Fibroblast of mammary gland (primary cell): ENCODE measurements around the gene SYNE1.

Experiments used
- DNase-seq: peaks from one replicate; pipeline ENCODE4 v3.0.0-alpha.2; 2010; ENCODE audit warnings: low read depth
- H3K4me3 ChIP-seq: 2 replicates; pipeline ENCODE4 v1.5.1; 2011; ENCODE audit warnings: low read depth, mild to moderate bottlenecking, low read length, moderate library complexity; ENCODE audit not compliant: control insufficient read depth
- TF ChIP-seq, protein P1 (sequence below): conservative IDR thresholded peaks from 2 replicates; pipeline ENCODE4 v1.5.1; 2011; ENCODE audit warnings: low read depth, low read length, inconsistent platforms; ENCODE audit not compliant: control insufficient read depth, insufficient read depth

The SYNE1 gene

DNA sequence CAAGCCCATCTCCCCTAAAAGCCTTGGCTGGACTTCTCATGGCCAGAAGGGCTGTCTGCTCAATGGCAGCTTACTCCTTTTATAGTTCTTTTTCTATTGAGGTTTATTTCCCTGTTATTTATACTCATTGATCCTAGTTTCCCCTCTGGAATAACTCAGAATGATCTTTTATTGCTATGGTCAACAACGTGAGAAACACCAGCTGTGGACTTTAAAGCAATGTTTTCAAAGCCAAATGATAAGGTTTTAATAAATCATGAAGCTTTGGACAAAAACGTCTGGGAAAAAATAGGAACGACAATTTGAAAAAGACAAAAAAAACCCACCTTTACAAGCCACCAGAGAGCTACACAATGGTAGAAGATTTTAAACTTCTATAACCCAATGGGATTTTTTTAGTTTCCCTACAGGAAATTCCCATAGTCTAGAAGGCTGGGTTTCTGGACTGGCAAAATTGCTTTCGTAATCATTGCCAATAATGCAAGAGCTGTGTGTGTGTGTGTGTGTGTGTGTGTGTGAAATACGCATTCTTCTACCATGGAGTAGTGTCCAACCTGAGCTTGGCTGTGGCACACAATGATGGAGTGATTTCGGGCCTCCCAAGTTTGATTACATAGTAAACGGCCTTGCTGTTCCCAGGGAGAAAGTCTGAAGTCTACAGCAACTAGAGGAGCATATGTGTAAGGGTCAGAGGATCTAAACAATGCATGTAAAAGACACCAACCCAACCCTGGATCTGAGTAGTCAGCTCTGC, 396.0 kb downstream of the SYNE1 start:
- TF ChIP-seq, protein P1, sequence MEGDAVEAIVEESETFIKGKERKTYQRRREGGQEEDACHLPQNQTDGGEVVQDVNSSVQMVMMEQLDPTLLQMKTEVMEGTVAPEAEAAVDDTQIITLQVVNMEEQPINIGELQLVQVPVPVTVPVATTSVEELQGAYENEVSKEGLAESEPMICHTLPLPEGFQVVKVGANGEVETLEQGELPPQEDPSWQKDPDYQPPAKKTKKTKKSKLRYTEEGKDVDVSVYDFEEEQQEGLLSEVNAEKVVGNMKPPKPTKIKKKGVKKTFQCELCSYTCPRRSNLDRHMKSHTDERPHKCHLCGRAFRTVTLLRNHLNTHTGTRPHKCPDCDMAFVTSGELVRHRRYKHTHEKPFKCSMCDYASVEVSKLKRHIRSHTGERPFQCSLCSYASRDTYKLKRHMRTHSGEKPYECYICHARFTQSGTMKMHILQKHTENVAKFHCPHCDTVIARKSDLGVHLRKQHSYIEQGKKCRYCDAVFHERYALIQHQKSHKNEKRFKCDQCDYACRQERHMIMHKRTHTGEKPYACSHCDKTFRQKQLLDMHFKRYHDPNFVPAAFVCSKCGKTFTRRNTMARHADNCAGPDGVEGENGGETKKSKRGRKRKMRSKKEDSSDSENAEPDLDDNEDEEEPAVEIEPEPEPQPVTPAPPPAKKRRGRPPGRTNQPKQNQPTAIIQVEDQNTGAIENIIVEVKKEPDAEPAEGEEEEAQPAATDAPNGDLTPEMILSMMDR, result no peak
- no peak overlapping the region for H3K4me3 ChIP-seq
- no peak for DNase-seq

DNA sequence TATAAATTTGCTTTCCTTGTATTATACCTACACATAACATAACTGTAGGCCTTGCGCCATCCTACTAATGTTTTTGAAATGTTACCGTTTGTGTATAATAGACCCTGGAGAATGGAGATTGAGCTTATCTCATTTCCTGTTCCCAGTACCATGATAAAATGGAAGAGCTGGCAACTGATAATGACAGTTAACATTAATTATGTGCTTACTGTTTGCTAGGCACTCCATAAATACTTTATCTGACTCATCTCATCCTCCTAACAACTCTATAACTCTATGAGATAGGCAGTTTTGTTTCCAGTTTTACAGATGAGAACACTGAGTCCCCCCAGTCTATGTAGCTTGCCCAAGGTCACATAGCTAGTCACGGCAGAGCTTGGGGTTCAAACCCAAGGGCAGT, 396.7 kb downstream of the SYNE1 start:
- TF ChIP-seq, protein P1, result no peak
- DNase-seq, result no peak
- H3K4me3 ChIP-seq, result no peak overlapping the region

DNA sequence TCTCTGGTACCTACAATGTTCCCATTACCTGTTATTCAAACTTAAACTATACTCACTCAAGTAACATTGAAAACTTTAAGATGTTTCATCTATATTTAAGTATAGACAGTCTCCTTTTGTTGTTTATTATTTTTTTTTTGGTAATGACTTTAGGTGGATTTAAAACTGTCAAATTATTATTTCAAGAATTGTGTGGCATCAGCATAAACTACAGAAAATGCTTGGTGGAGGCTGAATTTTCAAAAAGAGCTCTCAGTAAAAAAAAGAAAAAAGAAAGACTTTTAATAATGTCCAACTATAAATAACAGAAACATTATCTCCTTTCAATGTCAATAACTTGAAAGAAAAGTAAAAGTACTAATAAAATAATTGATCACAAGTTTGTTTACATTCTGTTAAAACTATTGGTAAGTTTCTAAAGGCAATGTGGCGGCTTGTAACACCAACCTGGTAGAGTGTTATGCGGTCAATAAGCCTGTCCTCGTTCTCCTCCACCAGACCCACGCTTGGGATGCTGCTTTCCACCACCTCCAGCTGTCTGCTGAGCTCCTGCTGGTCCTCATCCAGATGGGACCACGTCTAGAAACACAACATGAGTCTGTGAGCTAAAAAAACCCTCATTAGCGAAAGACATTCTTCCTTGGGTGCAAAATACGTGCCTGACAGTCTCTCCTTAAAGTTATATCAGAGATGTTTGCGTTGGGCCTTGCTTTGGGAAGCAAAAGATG, 400.6 kb downstream of the SYNE1 start:
- DNase-seq, result no peak
- H3K4me3 ChIP-seq, result no peak overlapping the region
- TF ChIP-seq, protein P1, result no peak

DNA sequence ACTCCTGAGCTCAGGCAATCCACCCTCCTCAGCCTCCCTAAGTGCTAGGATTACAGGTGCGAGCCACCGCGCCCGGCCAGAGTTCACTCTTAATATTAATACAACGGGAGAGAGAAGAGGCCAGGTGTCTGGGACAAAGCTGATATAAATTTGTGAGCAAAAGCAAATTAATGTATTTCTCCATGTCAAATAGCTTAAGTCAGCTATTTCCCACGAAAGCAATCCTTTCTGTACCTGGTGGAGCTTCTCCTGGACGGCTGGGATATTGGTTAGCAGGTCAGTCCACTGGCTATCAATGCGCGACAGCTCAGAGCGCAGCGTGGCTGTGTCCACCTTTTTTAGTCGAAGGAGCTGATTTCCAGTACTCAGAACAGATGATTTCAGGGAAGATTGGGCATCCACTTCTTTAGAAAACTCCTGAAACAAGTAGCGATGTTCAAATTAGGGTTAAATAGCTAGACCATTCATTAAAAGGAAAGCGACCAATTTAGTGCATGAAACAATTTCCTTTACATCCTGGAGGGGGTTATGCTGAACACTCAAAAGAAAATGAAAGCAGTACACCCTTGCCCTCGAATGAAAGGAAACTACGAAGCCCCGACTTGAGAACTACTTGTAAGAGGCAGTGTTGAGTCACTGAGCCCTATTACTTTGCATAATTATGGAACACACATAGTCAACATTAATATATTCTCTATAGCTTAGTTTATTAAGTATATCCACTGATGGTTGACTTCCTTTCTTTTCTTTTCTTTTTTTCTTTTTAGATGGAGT, 403.4 kb downstream of the SYNE1 start:
- DNase-seq, result no peak
- no peak overlapping the region for H3K4me3 ChIP-seq

DNA sequence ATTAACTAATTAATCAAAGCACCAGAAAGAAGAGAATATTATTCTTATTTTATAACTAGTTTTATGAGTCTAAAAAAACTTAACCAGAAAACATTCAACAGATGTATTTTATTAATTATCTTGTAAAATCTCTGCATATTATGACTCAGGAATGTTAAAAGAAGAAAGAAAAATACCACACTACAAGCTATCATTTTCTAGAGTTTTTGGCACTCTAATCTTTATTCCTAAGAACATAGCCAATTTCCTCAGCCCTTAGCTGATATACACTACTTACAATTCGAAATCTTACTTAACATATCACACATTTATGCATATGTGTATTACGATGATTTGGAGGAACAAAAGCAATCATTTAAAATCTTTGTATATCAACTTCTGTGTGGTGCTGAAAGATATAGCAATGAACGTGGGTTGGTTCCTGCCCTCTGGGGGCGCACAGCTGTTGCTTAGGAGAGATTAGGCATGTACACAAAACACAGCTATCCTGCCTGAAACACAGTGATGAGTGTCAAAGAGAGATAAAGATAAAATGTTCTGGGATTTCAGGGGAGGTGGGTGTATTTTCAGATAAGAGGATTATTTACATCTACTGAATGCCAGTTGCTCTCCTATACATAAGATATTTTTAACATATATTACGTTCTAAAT, 404.5 kb downstream of the SYNE1 start:
- TF ChIP-seq, protein P1, result peak; percentile 29
- peak; percentile 38 for DNase-seq
- no peak overlapping the region for H3K4me3 ChIP-seq

More for the DNA sequence above, 403.4 kb downstream of the SYNE1 start:
- TF ChIP-seq, protein P1, result no peak

DNA sequence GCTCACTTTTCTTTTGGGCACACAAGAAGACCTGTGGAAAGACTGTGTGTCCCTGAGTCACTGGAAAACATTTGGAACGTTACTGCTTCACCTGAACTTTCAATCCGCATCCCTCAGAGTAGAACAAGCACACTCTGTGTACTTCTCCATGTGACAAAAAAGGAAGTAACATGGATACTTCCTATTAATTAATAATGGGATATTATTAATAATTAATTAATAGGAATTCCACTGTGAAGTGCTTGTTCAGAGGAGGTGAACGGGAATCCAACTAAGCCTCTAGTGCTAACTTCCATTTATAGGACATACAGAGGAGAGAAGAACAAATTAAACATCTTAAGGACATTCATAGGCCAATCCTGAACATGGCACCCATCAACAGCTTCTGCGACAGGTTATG, 407.8 kb downstream of the SYNE1 start:
- H3K4me3 ChIP-seq, result no peak overlapping the region
- no peak for DNase-seq
- TF ChIP-seq, protein P1, result no peak
